H1 (cell line): ENCODE data around the gene KRT35. TPM values are rescaled to one million over a fixed set of nuclear protein-coding genes. Genes with fewer than 3 reads are reported as not detected.
"Not testable (repeated sequence)": the region's sequence is repeated elsewhere in the genome, so short reads cannot be mapped to it uniquely, and the experiment has no call there.

Source experiments
- CTCF ChIA-PET: fragments of 300-600 bp; sonication (Branson Sonifier 250); formaldehyde crosslinking; loops from one replicate; lab custom pipeline; 2021; ENCODE audit not compliant: partially characterized antibody; lab: Charles Lee
- POLR2A ChIA-PET: fragments of 300-600 bp; sonication (Branson Sonifier 250); formaldehyde crosslinking; loops from one replicate; lab custom pipeline; 2021; ENCODE audit warnings: inconsistent platforms; ENCODE audit not compliant: partially characterized antibody; lab: Charles Lee
- DNase-seq, 2 experiments: peaks; one replicate each; pipeline versions ENCODE4 v3.0.0 to v3.0.0-alpha.2; 2010 to 2022; ENCODE audit warnings: low spot score in 2 of 2, low read depth in 1 of 2, mixed read lengths in 1 of 2
- FAIRE-seq: peaks from 2 replicates; lab custom pipeline; 2011; peaks lifted over from hg19 to GRCh38; lab: Jason Lieb, UNC
- H2AFZ ChIP-seq: 2 replicates; pipeline ENCODE4 v1.8.1; 2012; ENCODE audit warnings: low read length, inconsistent platforms
- H2AK5ac ChIP-seq: 2 replicates; pipeline ENCODE4 v1.6.1; 2013; ENCODE audit warnings: low read depth, low read length
- H2BK120ac ChIP-seq: replicated peaks from 2 replicates; pipeline ENCODE3; 2013; ENCODE audit warnings: low read depth, low read length, inconsistent platforms
- H2BK12ac ChIP-seq: 2 replicates; pipeline ENCODE4 v1.6.1; 2013; ENCODE audit warnings: low read depth, low read length
- H2BK15ac ChIP-seq: 2 replicates; pipeline ENCODE4 v1.6.1; 2013; ENCODE audit warnings: low read length
- H2BK20ac ChIP-seq: 2 replicates; pipeline ENCODE4 v1.6.1; 2013; ENCODE audit warnings: low read length
- H2BK5ac ChIP-seq: 2 replicates; pipeline ENCODE4 v1.6.1; 2013; ENCODE audit warnings: low read depth, low read length
- H3K14ac ChIP-seq: 2 replicates; pipeline ENCODE4 v1.6.1; 2013; ENCODE audit warnings: inconsistent platforms; ENCODE audit not compliant: insufficient read length
- H3K18ac ChIP-seq: 2 replicates; pipeline ENCODE4 v1.6.1; 2013; ENCODE audit warnings: low read length; ENCODE audit errors: extremely low read depth
- H3K23ac ChIP-seq: 2 replicates; pipeline ENCODE4 v1.6.1; 2013; ENCODE audit warnings: inconsistent platforms; ENCODE audit not compliant: insufficient read length
- H3K23me2 ChIP-seq: 2 replicates; pipeline ENCODE4 v1.6.1; 2013; ENCODE audit warnings: low read depth, low read length
- H3K27ac ChIP-seq: 2 replicates; pipeline ENCODE4 v1.6.1; 2011; ENCODE audit warnings: low read depth, low read length, inconsistent platforms
- H3K27me3 ChIP-seq, 4 experiments: replicated peaks in 1 of 4; 1 replicate in 1 of 4; 2 replicates in 3 of 4; pipeline versions ENCODE4 v1.6.1 to v1.8.1; 2011 to 2013; ENCODE audit warnings: low read length in 3 of 4, mild to moderate bottlenecking in 3 of 4, inconsistent platforms in 2 of 4, mixed read lengths in 2 of 4, moderate library complexity in 1 of 4; ENCODE audit not compliant: control insufficient read depth in 3 of 4, insufficient read depth in 3 of 4; ENCODE audit errors: extremely low read depth in 1 of 4
- H3K36me3 ChIP-seq, 4 experiments: 2 replicates each; pipeline versions ENCODE4 v1.6.1 to v1.8.1; 2011 to 2013; ENCODE audit warnings: mild to moderate bottlenecking in 4 of 4, low read length in 3 of 4, moderate library complexity in 2 of 4, control low read depth in 1 of 4, inconsistent platforms in 1 of 4; ENCODE audit not compliant: insufficient read depth in 4 of 4, control insufficient read depth in 2 of 4
- H3K4ac ChIP-seq: replicated peaks from 2 replicates; pipeline ENCODE3; 2013; ENCODE audit warnings: low read length, low read depth, mixed read lengths, inconsistent platforms; ENCODE audit not compliant: insufficient read length
- H3K4me1 ChIP-seq, 4 experiments: replicated peaks in 1 of 4; 1 replicate in 1 of 4; 2 replicates in 3 of 4; pipeline versions ENCODE4 v1.6.1 to v1.8.1; 2011 to 2013; ENCODE audit warnings: low read length in 3 of 4, inconsistent platforms in 2 of 4, mixed read lengths in 1 of 4; ENCODE audit not compliant: insufficient read depth in 4 of 4, control insufficient read depth in 3 of 4
- H3K4me2 ChIP-seq, 2 experiments: 2 replicates each; pipeline versions ENCODE4 v1.6.1 to v1.8.1; 2011 to 2013; ENCODE audit warnings: low read depth in 2 of 2, low read length in 2 of 2, control low read depth in 1 of 2, inconsistent platforms in 1 of 2, mild to moderate bottlenecking in 1 of 2; ENCODE audit not compliant: insufficient read depth in 1 of 2
- H3K4me3 ChIP-seq, 4 experiments: fragments of 200-600, 300-600 bp in 1 of 4; sonication (generic), shearing (Covaris generic), sonication (Bioruptor Twin) in 1 of 4; 2 replicates each; pipeline versions ENCODE4 v1.5.1 to v1.8.1; 2011 to 2016; ENCODE audit warnings: low read length in 4 of 4, low read depth in 3 of 4, control low read depth in 2 of 4, inconsistent platforms in 2 of 4, mild to moderate bottlenecking in 2 of 4, mixed read lengths in 1 of 4, moderate library complexity in 1 of 4; ENCODE audit not compliant: insufficient read depth in 2 of 4; ENCODE audit errors: extremely low read depth in 1 of 4
- H3K56ac ChIP-seq: replicated peaks from 2 replicates; pipeline ENCODE3; 2013; ENCODE audit warnings: low read depth, mild to moderate bottlenecking, mixed read lengths, low read length, inconsistent platforms; ENCODE audit not compliant: insufficient read length
- H3K79me1 ChIP-seq: 2 replicates; pipeline ENCODE4 v1.6.1; 2013; ENCODE audit warnings: low read depth, low read length, control low read depth
- H3K79me2 ChIP-seq, 2 experiments: 2 replicates each; pipeline versions ENCODE4 v1.6.1 to v1.8.1; 2012 to 2013; ENCODE audit warnings: low read length in 2 of 2, mild to moderate bottlenecking in 2 of 2, inconsistent platforms in 1 of 2; ENCODE audit not compliant: insufficient read depth in 2 of 2, control insufficient read depth in 1 of 2
- H3K9ac ChIP-seq, 4 experiments: replicated peaks in 1 of 4; 1 replicate in 1 of 4; 2 replicates in 3 of 4; pipeline versions ENCODE4 v1.6.1 to v1.8.1; 2011 to 2013; ENCODE audit warnings: low read depth in 3 of 4, low read length in 3 of 4, control low read depth in 2 of 4, mild to moderate bottlenecking in 2 of 4, moderate library complexity in 2 of 4, inconsistent platforms in 1 of 4; ENCODE audit errors: extremely low read depth in 1 of 4
- H3K9me3 ChIP-seq, 2 experiments: 2 replicates each; pipeline versions ENCODE4 v1.6.1 to v1.8.1; 2012 to 2013; ENCODE audit warnings: mild to moderate bottlenecking in 2 of 2, moderate library complexity in 2 of 2, control low read depth in 1 of 2, inconsistent platforms in 1 of 2, low read depth in 1 of 2, low read length in 1 of 2, mixed read lengths in 1 of 2; ENCODE audit not compliant: insufficient read depth in 2 of 2
- H4K20me1 ChIP-seq, 2 experiments: replicated peaks in 1 of 2; 2 replicates each; pipeline versions ENCODE3 to v1.8.1; 2011 to 2013; ENCODE audit warnings: inconsistent platforms in 2 of 2, low read length in 2 of 2, mild to moderate bottlenecking in 1 of 2; ENCODE audit not compliant: insufficient read depth in 2 of 2, control insufficient read depth in 1 of 2
- H4K5ac ChIP-seq: 2 replicates; pipeline ENCODE4 v1.6.1; 2013; ENCODE audit warnings: low read length, low read depth, mixed read lengths, inconsistent platforms; ENCODE audit not compliant: insufficient read length
- H4K8ac ChIP-seq: 2 replicates; pipeline ENCODE4 v1.8.0; 2013; ENCODE audit warnings: mild to moderate bottlenecking, moderate library complexity, low read length, inconsistent platforms; ENCODE audit not compliant: insufficient read depth; ENCODE audit errors: extremely low read depth
- H4K91ac ChIP-seq: replicated peaks from 2 replicates; pipeline ENCODE3; 2013; ENCODE audit warnings: low read length, mixed read lengths, inconsistent platforms; ENCODE audit not compliant: insufficient read length
- WGBS, 2 experiments: shearing (Covaris generic) in 1 of 2; methylation state at CpG; one replicate each; pipeline versions ENCODE4 v1.1.6 to v1.1.7; 2013 to 2015; ENCODE audit warnings: low lambda C conversion rate in 2 of 2, mixed read lengths in 2 of 2, inconsistent platforms in 1 of 2, low coverage in 1 of 2, missing lambda C conversion rate in 1 of 2; ENCODE audit not compliant: insufficient replicate concordance in 2 of 2, insufficient coverage in 1 of 2, insufficient read length in 1 of 2; ENCODE audit errors: extremely low coverage in 1 of 2, missing lambda C conversion rate in 1 of 2; 5-methylcytosine and 5-hydroxymethylcytosine counted together
- polyA plus RNA-seq, 7 experiments: library from polyadenylated mRNA; depleted of rRNA in 3 of 7; stranded (reverse) in 5 of 7; unstranded in 2 of 7; fragments of >200 nt in 5 of 7; fragments of 200-250 nt in 2 of 7; gene quantifications; 1 replicate in 5 of 7; 2 replicates in 1 of 7; 4 replicates in 1 of 7; pipeline versions ENCODE4 v1.2.1 to v1.2.3, GENCODE V29; 2011 to 2013; ENCODE audit warnings: missing spikeins in 2 of 7, mixed read lengths in 2 of 7
- total RNA-seq: library from RNA; stranded (reverse); fragmentation: NEBNext Ultra II Directional; extraction: Animal tissue kit (Norgen Biotek cat#: 25700); gene quantifications from 2 replicates; pipeline ENCODE4 v1.2.1, GENCODE V29; 2021

KRT35 gene
- total and polyA plus RNA-seq, 2 of the 8 experiments (the other 6 are each of a cell fraction or from before 2014, with no cell fraction given), result not detected

DNA sequence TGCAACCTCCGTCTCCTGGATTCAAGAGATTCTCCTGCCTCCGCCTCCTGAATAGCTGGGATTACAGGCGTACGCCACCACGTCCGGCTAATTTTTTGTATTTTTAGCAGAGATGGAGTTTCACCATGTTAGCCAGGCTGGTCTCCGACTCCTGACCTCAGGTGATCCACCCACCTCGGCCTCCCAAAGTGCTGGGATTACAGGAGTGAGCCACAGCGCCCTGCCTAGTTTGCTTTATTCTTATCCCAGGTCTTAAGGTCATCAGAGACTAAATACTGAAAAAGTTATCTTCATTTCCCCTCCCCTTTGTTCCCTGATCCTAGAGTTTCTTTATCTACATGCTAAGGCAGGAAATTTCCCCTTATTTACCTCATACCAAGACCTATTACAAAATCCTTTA, 50.6 kb downstream of the KRT35 start:
- H3K79me2 ChIP-seq, H3K27me3 ChIP-seq, H3K4ac ChIP-seq, H3K4me3 ChIP-seq, H3K79me1 ChIP-seq, H3K36me3 ChIP-seq, H4K5ac ChIP-seq, H4K20me1 ChIP-seq, DNase-seq, H3K9ac ChIP-seq, H2BK120ac ChIP-seq, H3K56ac ChIP-seq, H2AK5ac ChIP-seq, H3K23me2 ChIP-seq, H4K8ac ChIP-seq, H3K4me2 ChIP-seq, H2BK20ac ChIP-seq, H2BK12ac ChIP-seq, H3K4me1 ChIP-seq, H2BK5ac ChIP-seq, H3K23ac ChIP-seq, H2AFZ ChIP-seq, H4K91ac ChIP-seq, POLR2A ChIA-PET, H3K9me3 ChIP-seq, H3K14ac ChIP-seq, FAIRE-seq, H3K18ac ChIP-seq, H3K27ac ChIP-seq, H2BK15ac ChIP-seq: not testable (repeated sequence)
- 88% methylated on average over 9 of the region's 9 CpGs; no CpG with 5 or more reads in 1 of the 2 experiments for WGBS, 2 experiments
- CTCF ChIA-PET, result interaction anchor here (1.0 to 1.4 kb wide), 2 partner anchors 13 to 120 kb away, joined by 3 to 5 read pairs; no protein-coding TSS in a partner anchor
